ENCODE data around the gene CBX4. TPM values are rescaled to one million over a fixed set of nuclear protein-coding genes. Genes with fewer than 3 reads are reported as not detected.

CBX4 gene
- total and polyA plus RNA-seq, 2 of the 13 experiments (the other 11 are each of a cell fraction or from before 2014, with no cell fraction given): 25.8 to 50.8 TPM

- no peak for TF ChIP-seq ZNF256 (CRISPR knock-in tag; conservative IDR thresholded peaks at IDR 0.05)
- TF ChIP-seq ZXDC (CRISPR knock-in tag; IDR thresholded peaks at IDR 0.05): no peak
- TF ChIP-seq ZBTB42 (CRISPR knock-in tag; IDR thresholded peaks at IDR 0.05): no peak
- TF ChIP-seq ZNF3 (CRISPR knock-in tag; IDR thresholded peaks at IDR 0.05): no peak
- TF ChIP-seq, protein P1, sequence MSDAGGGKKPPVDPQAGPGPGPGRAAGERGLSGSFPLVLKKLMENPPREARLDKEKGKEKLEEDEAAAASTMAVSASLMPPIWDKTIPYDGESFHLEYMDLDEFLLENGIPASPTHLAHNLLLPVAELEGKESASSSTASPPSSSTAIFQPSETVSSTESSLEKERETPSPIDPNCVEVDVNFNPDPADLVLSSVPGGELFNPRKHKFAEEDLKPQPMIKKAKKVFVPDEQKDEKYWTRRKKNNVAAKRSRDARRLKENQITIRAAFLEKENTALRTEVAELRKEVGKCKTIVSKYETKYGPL (CRISPR knock-in tag; IDR thresholded peaks at IDR 0.05): no peak
- peak; percentile 83 for TF ChIP-seq ZBTB7A (CRISPR knock-in tag; IDR thresholded peaks at IDR 0.05)
- TF ChIP-seq SRSF9 (IDR thresholded peaks at IDR 0.05; ENCODE audit: borderline replicate concordance, insufficient read depth, low read depth, low read length, poor library complexity, severe bottlenecking): no peak
- peak; percentile 9; the same call in 1 of the 2 replicates for TF ChIP-seq HIVEP1 (CRISPR knock-in tag; IDR thresholded peaks at IDR 0.05)
- TF ChIP-seq SKIL (CRISPR knock-in tag; IDR thresholded peaks at IDR 0.05; ENCODE audit: borderline replicate concordance): no peak
- no peak for TF ChIP-seq KDM5A (IDR thresholded peaks at IDR 0.05; ENCODE audit: borderline replicate concordance, low read length)
- no peak for TF ChIP-seq NAIF1 (CRISPR knock-in tag; IDR thresholded peaks at IDR 0.05; ENCODE audit: borderline replicate concordance)
- TF ChIP-seq CENPT (CRISPR knock-in tag; IDR thresholded peaks at IDR 0.05; ENCODE audit: low read depth): no peak
- no peak for TF ChIP-seq CENPX (CRISPR knock-in tag; IDR thresholded peaks at IDR 0.05)
- peak; percentile 20; the same call in 1 of the 2 replicates for TF ChIP-seq MYPOP (CRISPR knock-in tag; IDR thresholded peaks at IDR 0.05)
- no peak for TF ChIP-seq MLLT10 (CRISPR knock-in tag; IDR thresholded peaks at IDR 0.05)
- TF ChIP-seq RELA (CRISPR knock-in tag; IDR thresholded peaks at IDR 0.05): no peak
- TF ChIP-seq, protein P2, sequence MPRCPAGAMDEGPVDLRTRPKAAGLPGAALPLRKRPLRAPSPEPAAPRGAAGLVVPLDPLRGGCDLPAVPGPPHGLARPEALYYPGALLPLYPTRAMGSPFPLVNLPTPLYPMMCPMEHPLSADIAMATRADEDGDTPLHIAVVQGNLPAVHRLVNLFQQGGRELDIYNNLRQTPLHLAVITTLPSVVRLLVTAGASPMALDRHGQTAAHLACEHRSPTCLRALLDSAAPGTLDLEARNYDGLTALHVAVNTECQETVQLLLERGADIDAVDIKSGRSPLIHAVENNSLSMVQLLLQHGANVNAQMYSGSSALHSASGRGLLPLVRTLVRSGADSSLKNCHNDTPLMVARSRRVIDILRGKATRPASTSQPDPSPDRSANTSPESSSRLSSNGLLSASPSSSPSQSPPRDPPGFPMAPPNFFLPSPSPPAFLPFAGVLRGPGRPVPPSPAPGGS (CRISPR knock-in tag; IDR thresholded peaks at IDR 0.05): no peak
- TF ChIP-seq NBN (conservative IDR thresholded peaks at IDR 0.05): no peak
- 0 out of 2 replicates have a peak, but pooled peaks have one; percentile 29 for TF ChIP-seq ISX (CRISPR knock-in tag; conservative IDR thresholded peaks at IDR 0.05)
- TF ChIP-seq ZSCAN25 (CRISPR knock-in tag; IDR thresholded peaks at IDR 0.05): no peak
- no peak for TF ChIP-seq ZFP1 (CRISPR knock-in tag; IDR thresholded peaks at IDR 0.05)
- TF ChIP-seq MEF2D (CRISPR knock-in tag; IDR thresholded peaks at IDR 0.05): no peak
These were observed 49.1 kb downstream of the CBX4 start (continued) for GRCh38 chr17:79789943-79790804.
